ENCODE data around the gene SIAH1. TPM values are rescaled to one million over a fixed set of nuclear protein-coding genes. Genes with fewer than 3 reads are reported as not detected.
"Not testable (repeated sequence)": the region's sequence is repeated elsewhere in the genome, so short reads cannot be mapped to it uniquely, and the experiment has no call there.

Gene SIAH1
- total and polyA plus RNA-seq, 9 donors, result 25.6 to 31.3 (median 29.1) TPM

- Histone ChIP-seq H3K4me1 (ENCODE audit: control insufficient read depth, insufficient read depth, low read length) (no peaks in the 10 kb centered on the region), H3K9me3 (replicated peaks; ENCODE audit: control insufficient read depth, low read depth, low read length) (no peaks in the 10 kb centered on the region), H3K27me3 (ENCODE audit: control insufficient read depth, insufficient read depth, low read length) (no peaks in the 10 kb centered on the region), H3K36me3 (ENCODE audit: control insufficient read depth, insufficient read depth, low read length) (no peaks in the 10 kb centered on the region), H3K27ac (ENCODE audit: low read length) (no peak overlapping the region), H3K4me3 (ENCODE audit: low read length) (no peak overlapping the region)
- DNase-seq, result no peak
- WGBS (ENCODE audit: insufficient coverage), result 100% methylated on average over 2 of the region's 4 CpGs
Measured at GRCh38 chr16:48382131-48382530, 3.1 kb downstream of the SIAH1 start.

DNA sequence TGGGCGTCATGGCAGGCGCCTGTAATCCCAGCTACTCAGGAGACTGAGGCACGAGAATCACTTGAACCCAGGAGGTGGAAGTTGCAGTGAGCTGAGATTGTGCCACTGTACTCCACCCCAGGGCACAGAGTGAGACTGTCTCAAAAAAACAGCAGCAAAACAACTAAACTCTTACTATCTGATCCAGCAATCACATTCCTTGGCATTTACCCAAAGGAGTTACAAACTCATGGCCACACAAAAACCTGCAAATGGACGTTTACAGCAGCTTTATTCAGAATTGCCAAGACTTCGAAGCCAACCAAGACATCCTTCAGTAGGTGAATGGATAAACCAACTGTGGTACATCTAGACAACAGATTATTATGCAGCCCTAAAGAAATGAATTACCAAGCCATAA, 4.0 kb downstream of the SIAH1 start:
- 100% methylated on average over 2 of the region's 5 CpGs for WGBS (ENCODE audit: insufficient coverage)
- Histone ChIP-seq H3K36me3 (ENCODE audit: control insufficient read depth, insufficient read depth, low read length) (no peaks in the 10 kb centered on the region), H3K9me3 (replicated peaks; ENCODE audit: control insufficient read depth, low read depth, low read length) (no peaks in the 10 kb centered on the region), H3K4me3 (ENCODE audit: low read length) (no peak overlapping the region), H3K4me1 (ENCODE audit: control insufficient read depth, insufficient read depth, low read length) (no peaks in the 10 kb centered on the region), H3K27ac (ENCODE audit: low read length) (no peak overlapping the region), H3K27me3 (ENCODE audit: control insufficient read depth, insufficient read depth, low read length) (no peaks in the 10 kb centered on the region)
- no peak for DNase-seq

GRCh38 chr16:48378836-48379235, 6.4 kb downstream of the SIAH1 start:
- no peak for DNase-seq
- H3K4me1 ChIP-seq (ENCODE audit: control insufficient read depth, insufficient read depth, low read length), result peaks cover 1% of the 10 kb centered on the region
- H3K9me3 ChIP-seq (replicated peaks; ENCODE audit: control insufficient read depth, low read depth, low read length), result no peaks in the 10 kb centered on the region
- H3K27me3 ChIP-seq (ENCODE audit: control insufficient read depth, insufficient read depth, low read length), result no peaks in the 10 kb centered on the region
- no peak overlapping the region for H3K4me3 ChIP-seq (ENCODE audit: low read length)
- H3K27ac ChIP-seq (ENCODE audit: low read length), result no peak overlapping the region
- no CpG with 5 or more reads among the region's 1 CpG for WGBS (ENCODE audit: insufficient coverage)
- H3K36me3 ChIP-seq (ENCODE audit: control insufficient read depth, insufficient read depth, low read length), result no peaks in the 10 kb centered on the region

GRCh38 chr16:48378276-48378675, 6.9 kb downstream of the SIAH1 start:
- Histone ChIP-seq H3K36me3 (ENCODE audit: control insufficient read depth, insufficient read depth, low read length) (no peaks in the 10 kb centered on the region), H3K4me1 (ENCODE audit: control insufficient read depth, insufficient read depth, low read length) (peaks cover 4% of the 10 kb centered on the region), H3K9me3 (replicated peaks; ENCODE audit: control insufficient read depth, low read depth, low read length) (no peaks in the 10 kb centered on the region), H3K4me3 (ENCODE audit: low read length) (no peak overlapping the region), H3K27me3 (ENCODE audit: control insufficient read depth, insufficient read depth, low read length) (no peaks in the 10 kb centered on the region), H3K27ac (ENCODE audit: low read length) (no peak overlapping the region)
- DNase-seq, result no peak
- WGBS (ENCODE audit: insufficient coverage), result no CpG with 5 or more reads among the region's 5 CpGs

DNA sequence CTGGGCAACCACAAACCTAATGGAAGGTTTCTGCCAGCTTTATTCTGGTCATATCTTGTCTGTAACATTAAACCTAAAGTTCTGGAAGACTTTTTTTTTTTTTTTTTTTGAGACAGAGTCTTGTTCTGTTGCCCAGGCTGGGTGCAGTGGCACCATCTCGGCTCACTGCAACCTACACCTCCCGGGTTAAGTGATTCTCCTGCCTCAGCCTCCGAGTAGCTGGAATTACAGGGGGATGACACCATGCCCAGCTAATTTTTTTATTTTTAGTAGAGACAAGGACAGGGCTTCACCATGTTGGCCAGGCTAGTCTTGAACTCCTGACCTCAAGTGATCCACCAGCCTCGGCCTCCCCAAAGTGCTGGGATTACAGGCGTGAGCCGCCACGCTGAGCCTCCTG, 7.9 kb downstream of the SIAH1 start:
- not testable (repeated sequence) for H3K9me3 ChIP-seq (replicated peaks; ENCODE audit: control insufficient read depth, low read depth, low read length); H3K27me3 ChIP-seq (ENCODE audit: control insufficient read depth, insufficient read depth, low read length); H3K4me1 ChIP-seq (ENCODE audit: control insufficient read depth, insufficient read depth, low read length); H3K36me3 ChIP-seq (ENCODE audit: control insufficient read depth, insufficient read depth, low read length); H3K27ac ChIP-seq (ENCODE audit: low read length); H3K4me3 ChIP-seq (ENCODE audit: low read length); DNase-seq
- WGBS (ENCODE audit: insufficient coverage), result 60% methylated on average over 1 of the region's 7 CpGs

DNA sequence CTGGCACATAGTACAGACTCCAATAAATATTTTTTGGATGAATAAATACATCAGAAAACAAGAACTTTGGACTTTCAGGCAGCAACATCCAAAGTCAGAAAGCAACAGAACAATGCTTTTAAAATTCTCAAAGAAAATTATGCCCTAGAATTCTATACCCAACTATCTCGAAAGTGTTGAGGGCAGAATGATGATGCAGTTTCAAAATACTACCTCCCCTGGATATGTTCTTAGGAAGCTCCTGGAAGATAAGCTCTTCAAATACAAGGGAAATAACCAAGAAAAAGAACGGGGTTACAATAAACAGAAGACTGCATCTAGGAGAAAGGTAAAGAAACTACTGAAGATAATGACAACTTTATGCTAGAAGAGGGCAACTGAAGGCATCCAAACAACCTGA, 11.0 kb downstream of the SIAH1 start:
- Histone ChIP-seq H3K4me1 (ENCODE audit: control insufficient read depth, insufficient read depth, low read length) (peaks cover 4% of the 10 kb centered on the region), H3K4me3 (ENCODE audit: low read length) (no peak overlapping the region)

GRCh38 chr16:48373258-48374029, 11.8 kb downstream of the SIAH1 start:
- no peaks in the 10 kb centered on the region for H3K27me3 ChIP-seq (ENCODE audit: control insufficient read depth, insufficient read depth, low read length)
- no peak for DNase-seq
- 73% methylated on average over 2 of the region's 4 CpGs for WGBS (ENCODE audit: insufficient coverage)
- H3K4me3 ChIP-seq (ENCODE audit: low read length), result no peak overlapping the region
- no peaks in the 10 kb centered on the region for H3K9me3 ChIP-seq (replicated peaks; ENCODE audit: control insufficient read depth, low read depth, low read length)
- H3K36me3 ChIP-seq (ENCODE audit: control insufficient read depth, insufficient read depth, low read length), result no peaks in the 10 kb centered on the region
- H3K27ac ChIP-seq (ENCODE audit: low read length), result no peak overlapping the region
- peaks cover 4% of the 10 kb centered on the region for H3K4me1 ChIP-seq (ENCODE audit: control insufficient read depth, insufficient read depth, low read length)

More for the DNA sequence above, 11.0 kb downstream of the SIAH1 start:
- DNase-seq, result no peak
- no peaks in the 10 kb centered on the region for H3K27me3 ChIP-seq (ENCODE audit: control insufficient read depth, insufficient read depth, low read length)
- no peak overlapping the region for H3K27ac ChIP-seq (ENCODE audit: low read length)
- WGBS (ENCODE audit: insufficient coverage), result no CpG with 5 or more reads among the region's 2 CpGs
- no peaks in the 10 kb centered on the region for H3K9me3 ChIP-seq (replicated peaks; ENCODE audit: control insufficient read depth, low read depth, low read length)
- H3K36me3 ChIP-seq (ENCODE audit: control insufficient read depth, insufficient read depth, low read length), result no peaks in the 10 kb centered on the region

- no peak for DNase-seq
- Histone ChIP-seq H3K9me3 (replicated peaks; ENCODE audit: control insufficient read depth, low read depth, low read length) (no peaks in the 10 kb centered on the region), H3K27me3 (ENCODE audit: control insufficient read depth, insufficient read depth, low read length) (no peaks in the 10 kb centered on the region), H3K4me1 (ENCODE audit: control insufficient read depth, insufficient read depth, low read length) (peaks cover 4% of the 10 kb centered on the region), H3K27ac (ENCODE audit: low read length) (no peak overlapping the region), H3K4me3 (ENCODE audit: low read length) (no peak overlapping the region), H3K36me3 (ENCODE audit: control insufficient read depth, insufficient read depth, low read length) (no peaks in the 10 kb centered on the region)
- WGBS (ENCODE audit: insufficient coverage), result 83% methylated on average over 1 of the region's 4 CpGs
Measured at GRCh38 chr16:48372744-48373143, 12.5 kb downstream of the SIAH1 start.

DNA sequence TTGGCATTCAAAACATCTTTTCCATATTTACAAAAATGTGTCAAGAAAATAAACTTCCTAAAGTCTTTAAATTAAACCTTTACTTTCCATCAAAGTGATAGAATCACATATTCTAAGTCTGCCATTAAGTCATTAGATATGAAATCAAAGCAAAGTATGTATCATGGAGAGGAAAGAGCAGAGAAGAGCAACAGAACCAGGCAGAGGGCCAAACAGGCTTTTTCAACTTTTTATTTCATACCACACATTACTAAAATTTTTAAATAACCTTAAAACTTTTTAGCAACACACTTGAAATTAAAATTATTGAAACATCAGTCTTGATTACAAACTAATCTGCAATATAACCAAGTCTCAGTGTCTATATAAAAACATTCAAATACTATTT, 13.8 kb downstream of the SIAH1 start:
- Histone ChIP-seq H3K4me3 (ENCODE audit: low read length) (no peak overlapping the region), H3K9me3 (replicated peaks; ENCODE audit: control insufficient read depth, low read depth, low read length) (no peaks in the 10 kb centered on the region), H3K27me3 (ENCODE audit: control insufficient read depth, insufficient read depth, low read length) (no peaks in the 10 kb centered on the region), H3K27ac (ENCODE audit: low read length) (no peak overlapping the region), H3K36me3 (ENCODE audit: control insufficient read depth, insufficient read depth, low read length) (no peaks in the 10 kb centered on the region), H3K4me1 (ENCODE audit: control insufficient read depth, insufficient read depth, low read length) (peaks cover 14% of the 10 kb centered on the region)
- DNase-seq, result no peak

DNA sequence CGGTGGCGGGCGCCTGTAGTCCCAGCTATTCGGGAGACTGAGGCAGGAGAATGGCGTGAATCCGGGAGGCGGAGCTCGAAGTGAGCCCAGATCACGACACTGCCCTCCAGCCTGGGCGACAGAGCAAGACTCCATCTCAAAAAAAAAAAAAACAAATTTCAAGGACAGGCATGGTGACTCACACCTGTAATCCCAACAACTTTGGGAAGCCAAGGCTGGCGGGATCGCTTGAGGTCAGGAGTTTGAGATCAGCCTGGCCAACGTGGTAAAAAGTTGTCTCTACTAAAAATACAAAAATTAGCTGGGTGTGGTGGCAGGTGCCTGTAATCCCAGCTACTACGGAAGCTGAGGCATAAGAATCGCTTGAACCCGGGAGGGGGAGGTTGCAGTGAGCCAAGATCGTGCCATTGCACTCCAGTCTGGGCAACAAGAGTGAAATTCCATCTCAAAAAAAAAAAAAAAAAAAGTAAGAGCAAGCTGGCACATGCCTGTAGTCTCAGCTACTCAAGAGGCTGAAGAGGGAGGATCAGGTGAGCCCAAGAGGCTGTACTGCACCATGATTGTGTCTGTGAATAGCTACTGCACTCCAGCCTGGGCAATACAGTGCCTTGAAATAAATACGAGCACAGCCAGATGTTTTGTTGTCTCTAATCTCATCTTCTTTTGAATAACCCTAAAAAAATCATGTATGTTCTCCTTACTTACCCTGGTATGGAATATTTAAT, 14.4 kb downstream of the SIAH1 start:
- H3K27ac ChIP-seq (ENCODE audit: low read length); H3K27me3 ChIP-seq (ENCODE audit: control insufficient read depth, insufficient read depth, low read length); H3K36me3 ChIP-seq (ENCODE audit: control insufficient read depth, insufficient read depth, low read length); H3K9me3 ChIP-seq (replicated peaks; ENCODE audit: control insufficient read depth, low read depth, low read length); DNase-seq; H3K4me3 ChIP-seq (ENCODE audit: low read length): not testable (repeated sequence)
- peaks cover 14% of the 10 kb centered on the region for H3K4me1 ChIP-seq (ENCODE audit: control insufficient read depth, insufficient read depth, low read length)
- WGBS (ENCODE audit: insufficient coverage), result 93% methylated on average over 12 of the region's 18 CpGs

Measured in muscle of leg (tissue), 11 donors.